HUES64 (cell line): ENCODE results near the gene NOSTRIN.

ENCODE experiments used
- H3K27ac ChIP-seq: 2 replicates; pipeline ENCODE4 v1.7.0; 2013; ENCODE audit warnings: low read depth, low read length, inconsistent platforms
- H3K27me3 ChIP-seq: 2 replicates; pipeline ENCODE4 v1.6.1; 2013; ENCODE audit warnings: mild to moderate bottlenecking, low read length; ENCODE audit not compliant: insufficient read depth
- H3K36me3 ChIP-seq: 2 replicates; pipeline ENCODE4 v1.6.1; 2013; ENCODE audit warnings: mild to moderate bottlenecking, low read length; ENCODE audit not compliant: insufficient read depth
- H3K4me1 ChIP-seq: 2 replicates; pipeline ENCODE4 v1.6.1; 2013; ENCODE audit warnings: mild to moderate bottlenecking, low read length, moderate library complexity; ENCODE audit not compliant: insufficient read depth
- H3K4me3 ChIP-seq: 2 replicates; pipeline ENCODE4 v1.5.1; 2013; ENCODE audit warnings: mild to moderate bottlenecking, low read length, moderate library complexity
- H3K9ac ChIP-seq: 2 replicates; pipeline ENCODE4 v1.6.1; 2013; ENCODE audit warnings: mild to moderate bottlenecking, low read depth, low read length
- H3K9me3 ChIP-seq: 2 replicates; pipeline ENCODE4 v1.6.1; 2013; ENCODE audit warnings: low read depth, low read length; ENCODE audit not compliant: insufficient read depth
- WGBS: fragments of 150-250, 120-280 bp; methylation state at CpG from one replicate; pipeline ENCODE4 v1.1.7; 2013; ENCODE audit warnings: missing lambda C conversion rate; 5-methylcytosine and 5-hydroxymethylcytosine counted together

NOSTRIN gene

DNA sequence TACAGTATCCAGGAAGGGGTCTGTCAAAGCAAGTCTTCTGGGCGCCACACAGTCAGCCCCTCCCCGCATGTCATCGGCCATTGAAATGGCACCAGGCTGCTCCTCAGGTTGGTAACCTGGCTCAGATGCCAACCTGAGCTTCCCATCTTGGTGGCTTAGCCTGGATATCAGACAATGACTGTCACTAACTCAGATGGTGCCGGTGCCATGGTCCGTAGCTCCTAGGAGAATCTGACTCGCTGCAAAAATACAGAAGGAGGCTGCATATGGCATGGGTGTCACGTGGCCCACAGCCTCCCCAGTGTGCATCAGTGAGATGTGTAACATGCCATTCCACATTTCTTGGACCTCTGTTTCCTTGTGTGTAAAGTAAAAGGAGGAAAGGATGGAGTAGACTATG is 3.2 kb downstream of the NOSTRIN start:
- peaks cover 21% of the 10 kb centered on the region for H3K4me1 ChIP-seq

DNA sequence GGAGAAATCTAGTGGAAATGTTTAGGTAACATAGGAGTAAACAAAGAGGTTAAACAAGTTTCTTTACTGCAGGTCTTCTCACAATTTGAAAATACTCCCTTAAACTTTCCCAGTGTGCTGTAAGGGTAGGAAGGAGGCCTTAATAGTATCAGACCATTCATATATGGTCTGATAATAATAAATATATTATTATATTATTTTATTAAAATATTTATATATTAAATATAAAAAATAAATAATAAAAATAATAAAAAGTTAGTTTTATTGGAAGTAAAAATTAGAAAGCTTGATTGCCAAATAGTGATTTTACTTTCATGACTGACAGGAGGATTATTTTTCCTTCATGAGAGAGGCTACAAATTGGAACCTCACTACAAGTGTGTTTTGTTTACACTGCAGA is 7.1 kb downstream of the NOSTRIN start:
- H3K27ac ChIP-seq, result no peak overlapping the region
- H3K4me3 ChIP-seq, result no peak overlapping the region
- no peaks in the 10 kb centered on the region for H3K36me3 ChIP-seq
- H3K27me3 ChIP-seq, result no peaks in the 10 kb centered on the region
- H3K9ac ChIP-seq, result no peak overlapping the region
- H3K9me3 ChIP-seq, result no peaks in the 10 kb centered on the region
- H3K4me1 ChIP-seq, result peaks cover 14% of the 10 kb centered on the region; the same call in 1 of the 2 replicates

More for the DNA sequence above, 3.2 kb downstream of the NOSTRIN start:
- Histone ChIP-seq H3K4me3 (no peak overlapping the region), H3K9ac (no peak overlapping the region), H3K9me3 (no peaks in the 10 kb centered on the region), H3K27me3 (no peaks in the 10 kb centered on the region), H3K36me3 (no peaks in the 10 kb centered on the region), H3K27ac (no peak overlapping the region)
- 96% methylated on average over 7 of the region's 7 CpGs for WGBS

DNA sequence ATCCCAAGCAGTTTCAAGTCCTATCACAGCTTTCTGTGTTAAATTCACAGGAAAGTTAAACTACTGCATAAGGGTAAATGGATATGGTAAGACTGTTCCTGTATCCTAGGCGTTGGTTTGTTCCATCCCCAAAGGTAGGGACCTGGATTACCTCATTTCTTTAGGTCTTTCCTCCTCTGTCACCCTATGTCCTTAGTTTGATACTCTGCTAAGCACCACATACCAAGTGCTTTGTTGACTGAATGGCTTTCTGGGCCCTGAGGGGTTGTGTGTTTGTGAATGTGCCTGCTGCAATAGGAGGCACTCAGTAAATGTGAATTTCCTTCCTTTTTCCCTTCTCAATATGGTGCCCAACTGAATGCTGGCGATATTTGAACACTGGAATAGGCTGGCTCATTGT is 7.8 kb downstream of the NOSTRIN start:
- Histone ChIP-seq H3K9me3 (no peaks in the 10 kb centered on the region), H3K4me1 (peaks cover 14% of the 10 kb centered on the region; the same call in 1 of the 2 replicates), H3K27me3 (no peaks in the 10 kb centered on the region), H3K36me3 (no peaks in the 10 kb centered on the region), H3K9ac (no peak overlapping the region), H3K27ac (no peak overlapping the region), H3K4me3 (no peak overlapping the region)
- 91% methylated on average over 2 of the region's 2 CpGs for WGBS

DNA sequence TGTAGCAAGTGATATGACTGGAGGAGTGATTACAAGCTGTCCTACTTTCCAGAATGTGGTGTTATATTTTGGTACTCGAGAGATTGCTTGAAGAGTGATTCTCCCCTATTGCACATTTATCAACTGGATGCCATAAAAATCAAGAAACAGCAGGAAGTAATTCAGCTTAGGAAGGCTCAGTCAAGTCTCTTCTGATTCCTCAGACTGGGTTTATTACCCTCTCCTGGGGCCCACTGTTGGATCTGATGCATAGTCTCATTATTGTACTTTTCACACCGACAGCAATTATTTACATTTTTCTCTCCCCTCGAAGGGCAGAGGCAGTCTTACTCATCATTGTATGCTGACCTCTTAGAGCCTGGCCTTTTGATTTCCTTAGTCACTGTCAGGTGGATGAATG is 9.3 kb downstream of the NOSTRIN start:
- no peak overlapping the region for H3K27ac ChIP-seq
- WGBS, result 85% methylated on average over 2 of the region's 3 CpGs
- H3K36me3 ChIP-seq, result no peaks in the 10 kb centered on the region
- peaks cover 14% of the 10 kb centered on the region; the same call in 1 of the 2 replicates for H3K4me1 ChIP-seq
- no peak overlapping the region for H3K9ac ChIP-seq
- H3K27me3 ChIP-seq, result no peaks in the 10 kb centered on the region
- no peaks in the 10 kb centered on the region for H3K9me3 ChIP-seq
- no peak overlapping the region for H3K4me3 ChIP-seq

DNA sequence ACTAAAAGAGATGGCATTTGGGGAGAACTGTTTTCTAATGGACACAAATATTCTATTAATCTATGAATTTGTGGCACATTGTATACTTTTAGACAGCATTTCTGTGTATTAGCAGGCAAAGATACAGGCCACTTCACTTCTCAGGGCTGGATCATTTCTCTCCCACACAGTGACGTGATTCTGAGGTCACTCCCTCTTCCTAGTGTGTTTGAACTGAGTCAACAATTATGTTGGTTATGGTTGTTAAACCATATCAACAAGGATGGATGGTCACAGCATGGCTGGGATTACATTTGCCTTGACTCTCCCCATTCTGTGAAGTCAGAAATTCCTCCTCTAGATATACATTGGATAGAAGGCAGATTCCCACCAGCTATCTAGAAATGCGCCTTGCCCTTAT is 11.6 kb downstream of the NOSTRIN start:
- H3K9me3 ChIP-seq, result no peaks in the 10 kb centered on the region
- WGBS, result 88% methylated on average over 2 of the region's 2 CpGs
- no peak overlapping the region for H3K4me3 ChIP-seq
- no peak overlapping the region for H3K27ac ChIP-seq
- H3K9ac ChIP-seq, result no peak overlapping the region
- H3K4me1 ChIP-seq, result peaks cover 13% of the 10 kb centered on the region; the same call in 1 of the 2 replicates
- no peaks in the 10 kb centered on the region for H3K36me3 ChIP-seq
- no peaks in the 10 kb centered on the region for H3K27me3 ChIP-seq

DNA sequence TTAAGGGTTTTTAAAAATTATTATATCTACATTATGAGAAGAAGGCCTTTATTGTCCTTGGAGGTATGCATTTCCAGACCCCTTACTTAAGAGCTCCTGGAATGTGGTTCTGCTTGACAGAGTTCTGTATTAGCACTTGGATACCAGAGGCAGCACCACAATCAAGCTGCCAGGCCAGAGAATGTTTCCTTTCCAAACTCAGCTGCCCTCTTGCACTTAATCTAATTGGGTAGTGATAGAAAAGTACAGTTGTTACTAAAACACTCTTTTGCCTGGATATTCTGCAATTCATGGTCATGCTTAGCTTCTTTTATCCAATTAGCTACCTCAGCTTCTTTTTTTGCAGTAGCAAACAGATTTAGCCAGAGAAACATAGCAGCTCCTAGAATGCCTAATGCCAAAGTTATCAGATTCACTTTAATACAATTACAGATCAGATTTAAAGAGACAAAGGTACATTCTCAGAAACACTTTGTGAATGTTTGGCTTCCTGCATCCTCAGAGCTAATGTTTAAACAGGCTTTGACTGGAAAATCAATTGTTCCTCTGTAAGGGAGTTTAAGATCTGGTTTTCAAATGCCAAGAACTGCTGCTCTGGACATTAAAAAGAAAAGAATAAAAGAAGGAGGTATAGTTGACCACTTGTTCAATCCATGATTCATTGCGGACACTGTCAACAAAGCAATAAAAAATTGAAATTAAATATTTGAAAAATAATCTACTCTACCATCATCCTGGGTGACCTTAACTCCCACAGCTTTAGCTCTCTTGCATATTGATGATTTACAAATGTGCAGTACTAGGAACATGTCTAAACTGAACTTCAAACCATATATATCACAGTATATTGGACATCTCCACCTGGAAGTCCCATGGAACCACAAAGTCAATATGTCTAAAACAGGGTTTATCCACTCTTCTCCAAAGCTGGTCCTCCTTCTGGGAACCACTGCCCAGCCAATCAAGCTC is 12.8 kb downstream of the NOSTRIN start:
- H3K4me3 ChIP-seq, result no peak overlapping the region
- no peaks in the 10 kb centered on the region for H3K36me3 ChIP-seq
- no CpG with 5 or more reads among the region's 1 CpG for WGBS
- peaks cover 5% of the 10 kb centered on the region; the same call in 1 of the 2 replicates for H3K4me1 ChIP-seq
- H3K27ac ChIP-seq, result no peak overlapping the region
- H3K9me3 ChIP-seq, result no peaks in the 10 kb centered on the region
- H3K9ac ChIP-seq, result no peak overlapping the region
- no peaks in the 10 kb centered on the region for H3K27me3 ChIP-seq

DNA sequence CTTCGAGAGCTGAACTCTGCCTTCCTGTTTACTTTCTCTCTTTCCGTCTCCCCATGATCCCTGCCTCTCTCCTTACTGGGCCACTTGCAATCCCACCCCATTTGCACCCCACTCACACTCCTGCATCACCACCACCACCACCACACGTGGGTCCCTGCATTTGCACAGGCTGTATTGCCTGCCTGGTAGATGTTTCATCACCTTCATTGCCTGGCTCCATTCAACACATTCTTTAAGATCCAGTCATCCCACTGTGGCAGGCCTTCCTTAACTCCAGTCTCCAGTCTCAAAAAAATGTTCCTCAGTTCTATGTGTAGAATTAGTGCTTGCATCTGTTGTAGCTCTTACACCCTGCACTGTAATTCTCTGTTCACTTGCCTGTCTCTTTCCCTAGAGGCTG is 13.9 kb downstream of the NOSTRIN start:
- Histone ChIP-seq H3K9ac (no peak overlapping the region), H3K27me3 (no peaks in the 10 kb centered on the region), H3K36me3 (no peaks in the 10 kb centered on the region), H3K4me3 (no peak overlapping the region), H3K4me1 (0 out of 2 replicates have a peak, but pooled peaks cover 3% of the 10 kb centered on the region), H3K27ac (no peak overlapping the region), H3K9me3 (no peaks in the 10 kb centered on the region)
- 85% methylated on average over 3 of the region's 3 CpGs for WGBS

DNA sequence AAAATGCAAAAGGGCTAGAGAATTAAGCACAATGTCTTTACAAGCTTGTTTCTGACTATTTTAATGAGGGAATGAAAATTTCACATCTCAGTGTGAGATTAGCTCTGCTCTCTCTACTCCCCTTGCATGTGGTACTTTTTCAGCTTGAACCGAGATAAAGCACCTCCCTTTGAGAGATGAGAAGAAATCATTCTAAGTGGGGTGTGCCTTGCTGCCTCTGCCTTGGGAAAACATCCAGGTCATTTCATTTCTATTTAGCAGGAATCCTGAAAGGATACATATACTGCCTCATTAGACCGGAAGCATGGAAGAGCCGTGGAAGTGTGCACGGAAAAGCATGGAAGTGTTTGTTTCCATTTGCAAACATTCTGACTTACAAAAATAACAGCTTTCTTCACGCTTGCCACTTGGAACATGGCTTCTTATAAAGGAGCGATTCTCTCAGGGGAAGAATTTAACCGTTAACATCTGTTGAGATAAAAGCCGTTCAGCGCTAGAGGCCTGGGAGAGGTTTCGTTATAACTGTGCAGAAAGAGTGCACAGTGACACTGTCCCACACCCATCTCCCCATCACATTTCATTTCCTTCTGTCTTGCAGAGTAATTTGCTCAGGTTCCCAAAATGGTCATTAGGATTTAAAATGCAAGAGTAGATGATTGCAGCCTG is 16.7 kb downstream of the NOSTRIN start:
- H3K9ac ChIP-seq, result no peak overlapping the region
- H3K9me3 ChIP-seq, result no peaks in the 10 kb centered on the region
- WGBS, result 82% methylated on average over 10 of the region's 10 CpGs
- no peaks in the 10 kb centered on the region for H3K4me1 ChIP-seq
- H3K36me3 ChIP-seq, result no peaks in the 10 kb centered on the region
- no peak overlapping the region for H3K27ac ChIP-seq
- no peak overlapping the region for H3K4me3 ChIP-seq
- H3K27me3 ChIP-seq, result no peaks in the 10 kb centered on the region

DNA sequence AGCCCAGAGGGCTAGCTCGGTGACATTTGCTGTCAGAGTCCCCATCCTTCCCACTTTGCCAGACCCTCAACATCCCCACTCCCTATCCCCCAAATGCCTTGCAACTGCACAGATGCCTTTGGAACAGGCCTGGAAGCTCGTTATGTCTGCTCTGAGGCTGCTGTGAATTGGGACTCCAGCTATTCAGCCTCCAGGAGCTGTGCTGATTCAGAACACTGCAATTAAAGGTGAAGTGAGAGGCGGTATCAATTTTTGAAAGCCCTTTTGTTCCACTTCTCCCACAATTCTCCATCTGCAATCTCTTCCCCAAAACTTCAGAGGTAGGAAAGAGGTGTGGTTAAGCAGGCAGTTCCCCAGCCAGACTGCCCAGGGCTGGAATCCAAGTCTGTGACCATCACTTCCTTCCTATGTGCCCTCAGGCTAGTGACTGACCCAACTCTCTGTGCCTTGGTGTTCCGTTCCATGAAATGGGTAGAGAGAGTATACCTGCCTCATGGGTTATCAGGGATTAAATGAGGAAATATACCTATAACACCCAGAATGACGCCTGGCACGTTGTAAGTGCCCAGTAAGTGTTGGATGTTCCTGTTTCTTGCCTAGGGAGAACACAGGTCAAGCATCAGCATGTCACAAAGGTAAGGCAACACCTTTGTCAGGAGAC is 17.5 kb downstream of the NOSTRIN start:
- Histone ChIP-seq H3K4me3 (no peak overlapping the region), H3K27me3 (no peaks in the 10 kb centered on the region), H3K9ac (no peak overlapping the region), H3K4me1 (no peaks in the 10 kb centered on the region), H3K27ac (no peak overlapping the region), H3K36me3 (no peaks in the 10 kb centered on the region), H3K9me3 (no peaks in the 10 kb centered on the region)
- 90% methylated on average over 5 of the region's 6 CpGs for WGBS

DNA sequence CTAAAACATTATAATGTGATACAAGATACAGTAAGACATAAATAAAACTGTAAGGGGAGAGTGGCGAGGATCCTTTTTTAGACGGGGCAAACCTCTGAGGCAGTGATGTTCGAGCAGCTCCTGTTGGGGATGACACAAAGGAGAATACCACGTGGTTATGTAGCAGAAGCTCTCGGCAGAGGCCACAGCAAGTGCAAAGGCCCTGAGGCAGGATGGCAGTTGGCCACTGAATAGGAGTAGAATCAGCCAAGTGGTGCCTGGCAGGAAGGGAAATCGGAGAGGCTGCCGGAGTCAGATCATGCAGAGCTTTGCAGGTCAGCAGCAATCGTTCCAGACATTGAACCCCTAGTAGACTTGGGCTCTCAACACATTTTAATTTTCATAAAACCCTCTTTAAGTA is 19.1 kb downstream of the NOSTRIN start:
- Histone ChIP-seq H3K36me3 (no peaks in the 10 kb centered on the region), H3K27me3 (no peaks in the 10 kb centered on the region), H3K9ac (no peak overlapping the region), H3K4me3 (no peak overlapping the region), H3K4me1 (no peaks in the 10 kb centered on the region), H3K27ac (no peak overlapping the region), H3K9me3 (no peaks in the 10 kb centered on the region)
- WGBS, result 86% methylated on average over 8 of the region's 8 CpGs

DNA sequence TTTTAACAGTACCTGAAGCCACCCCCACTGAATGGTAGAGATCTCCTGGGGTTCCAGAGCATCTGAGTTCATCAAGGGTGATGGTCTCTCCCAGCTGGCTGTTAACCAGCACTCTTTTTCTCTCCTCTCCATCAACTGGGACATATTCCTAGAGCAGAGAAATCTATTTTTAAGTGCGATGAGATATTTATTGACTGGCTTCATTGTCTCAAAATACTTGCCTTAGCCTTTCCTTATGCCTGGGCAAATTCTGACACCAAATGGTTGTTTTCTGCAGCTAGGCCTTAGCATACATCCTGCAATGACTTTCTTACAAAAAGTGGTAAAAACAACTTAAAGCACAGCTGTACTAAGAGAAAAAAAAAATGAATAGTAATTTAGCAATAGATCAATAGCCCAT is 19.6 kb downstream of the NOSTRIN start:
- no peak overlapping the region for H3K27ac ChIP-seq
- H3K36me3 ChIP-seq, result no peaks in the 10 kb centered on the region
- H3K4me3 ChIP-seq, result no peak overlapping the region
- 100% methylated on average over 1 of the region's 1 CpG for WGBS
- no peaks in the 10 kb centered on the region for H3K27me3 ChIP-seq
- no peak overlapping the region for H3K9ac ChIP-seq
- no peaks in the 10 kb centered on the region for H3K4me1 ChIP-seq
- H3K9me3 ChIP-seq, result no peaks in the 10 kb centered on the region
